LNCaP clone FGC (cell line): Measurements from ENCODE around the gene GREM2.

Experiments
- DNase-seq: peaks from one replicate; pipeline ENCODE4 v3.0.0-alpha.2; 2011; ENCODE audit warnings: low read depth
- H3K4me3 ChIP-seq: 2 replicates; pipeline ENCODE4 v1.5.1; 2011; ENCODE audit warnings: mild to moderate bottlenecking, low read depth, low read length, control low read depth
- CTCF ChIP-seq: IDR thresholded peaks from 2 replicates; pipeline ENCODE4 v1.5.1; 2012; ENCODE audit warnings: mild to moderate bottlenecking; ENCODE audit not compliant: control insufficient read depth, insufficient read depth; ENCODE audit errors: extremely low read depth

Gene GREM2

GRCh38 chr1:240506176-240506575 lies 105.8 kb downstream of the GREM2 start:
- H3K4me3 ChIP-seq = no peak overlapping the region
- TF ChIP-seq CTCF = no peak

GRCh38 chr1:240503558-240503957 lies 108.4 kb downstream of the GREM2 start:
- no peak for TF ChIP-seq CTCF
- H3K4me3 ChIP-seq = no peak overlapping the region
- no peak for DNase-seq

More at GRCh38 chr1:240506176-240506575, 105.8 kb downstream of the GREM2 start:
- DNase-seq = no peak

GRCh38 chr1:240503036-240503435 lies 108.9 kb downstream of the GREM2 start:
- no peak overlapping the region for H3K4me3 ChIP-seq
- TF ChIP-seq CTCF = no peak
- no peak for DNase-seq

- no peak for TF ChIP-seq CTCF
- DNase-seq = no peak
- no peak overlapping the region for H3K4me3 ChIP-seq
Observed at GRCh38 chr1:240501115-240501514, 110.8 kb downstream of the GREM2 start.

- TF ChIP-seq CTCF = no peak
- DNase-seq = no peak
Observed at GRCh38 chr1:240500647-240501046, 111.3 kb downstream of the GREM2 start.

GRCh38 chr1:240499012-240499411 lies 112.9 kb downstream of the GREM2 start:
- no peak for TF ChIP-seq CTCF
- no peak for DNase-seq
- no peak overlapping the region for H3K4me3 ChIP-seq

More at GRCh38 chr1:240500647-240501046, 111.3 kb downstream of the GREM2 start:
- no peak overlapping the region for H3K4me3 ChIP-seq

GRCh38 chr1:240498335-240498734 lies 113.6 kb downstream of the GREM2 start:
- TF ChIP-seq CTCF = no peak
- DNase-seq = no peak
- H3K4me3 ChIP-seq = no peak overlapping the region
